GM18909 (cell line): ENCODE data around the gene STMN1.

Source experiments
- ATAC-seq: cut with Tn5 transposase; IDR thresholded peaks from one replicate; pipeline ENCODE4 v1.9.1; 2021; ENCODE audit warnings: mild to moderate bottlenecking; ENCODE audit not compliant: unreplicated experiment, poor library complexity

The STMN1 gene

GRCh38 chr1:25922056-25922970 is 16.1 kb upstream of the STMN1 start:
- ATAC-seq, result no peak

- no peak for ATAC-seq
Measured at GRCh38 chr1:25918615-25919014, 12.4 kb upstream of the STMN1 start.

- ATAC-seq, result no peak
Measured at GRCh38 chr1:25917996-25918395, 11.8 kb upstream of the STMN1 start.

GRCh38 chr1:25916460-25916859 is 10.2 kb upstream of the STMN1 start:
- ATAC-seq, result no peak

- no peak for ATAC-seq
Measured at GRCh38 chr1:25914074-25914995, 8.1 kb upstream of the STMN1 start.

GRCh38 chr1:25913206-25913605 is 7.0 kb upstream of the STMN1 start:
- no peak for ATAC-seq

- no peak for ATAC-seq
Measured at GRCh38 chr1:25912076-25912831, 6.0 kb upstream of the STMN1 start.

- no peak for ATAC-seq
Measured at GRCh38 chr1:25911162-25911561, 4.9 kb upstream of the STMN1 start.

GRCh38 chr1:25909040-25909439 is 2.8 kb upstream of the STMN1 start:
- no peak for ATAC-seq

- no peak for ATAC-seq
Measured at GRCh38 chr1:25908161-25908560, 1.9 kb upstream of the STMN1 start.

GRCh38 chr1:25907601-25908000 is 1.4 kb upstream of the STMN1 start:
- no peak for ATAC-seq

- ATAC-seq, result no peak
Measured at GRCh38 chr1:25906644-25907300, 553 bp upstream of the STMN1 start.

GRCh38 chr1:25904943-25905679 is 1.1 kb downstream of the STMN1 start:
- peak; percentile 74 for ATAC-seq

GRCh38 chr1:25903986-25904385 is 2.2 kb downstream of the STMN1 start:
- no peak for ATAC-seq

GRCh38 chr1:25902462-25902861 is 3.8 kb downstream of the STMN1 start:
- no peak for ATAC-seq

GRCh38 chr1:25900219-25900618 is 6.0 kb downstream of the STMN1 start:
- no peak for ATAC-seq

GRCh38 chr1:25899792-25900191 is 6.4 kb downstream of the STMN1 start:
- ATAC-seq, result no peak

- no peak for ATAC-seq
Measured at GRCh38 chr1:25898223-25899015, 7.8 kb downstream of the STMN1 start.
